ENCODE measurements around the gene GPR68. TPM values are rescaled to one million over a fixed set of nuclear protein-coding genes. Genes with fewer than 3 reads are reported as not detected.

The GPR68 gene
- polyA plus RNA-seq (2013, experiment 1 of 2), result 0.70 TPM
- polyA plus RNA-seq (2013, experiment 2 of 2), result 0.30 TPM

GRCh38 chr14:91244501-91244901 is at the start of gene GPR68:
Gene GPR68 (minus strand): TSS chr14:91244704. CDS start chr14:91235050, 9,654 bp downstream.
- WGBS, 2 experiments (ENCODE audit: insufficient coverage in 2 of 2), result 30 to 61% methylated on average over 6 to 12 of the region's 12 CpGs
- H3K27ac ChIP-seq (ENCODE audit: low read depth, low read length, severe bottlenecking), result no peak within 1 kb of the TSS
- no peaks in the 10 kb centered on the region for H3K36me3 ChIP-seq (ENCODE audit: control insufficient read depth, insufficient read depth, low read length)
- H3K9me3 ChIP-seq (ENCODE audit: control insufficient read depth, low read length), result peaks cover 7% of the 10 kb centered on the region
- H3K4me3 ChIP-seq (ENCODE audit: extremely low read depth, insufficient read depth, low read length, poor library complexity, severe bottlenecking), result no peak within 1 kb of the TSS
- peaks cover 11% of the 10 kb centered on the region for H3K4me1 ChIP-seq (ENCODE audit: control insufficient read depth, insufficient read depth, low read length, poor library complexity, severe bottlenecking)

GRCh38 chr14:91294153-91294552 is 49.6 kb upstream of the GPR68 start:
- Histone ChIP-seq H3K27ac (ENCODE audit: low read depth, low read length, severe bottlenecking) (no peak overlapping the region), H3K4me1 (ENCODE audit: control insufficient read depth, insufficient read depth, low read length, poor library complexity, severe bottlenecking) (no peaks in the 10 kb centered on the region), H3K9me3 (ENCODE audit: control insufficient read depth, low read length) (no peaks in the 10 kb centered on the region), H3K36me3 (ENCODE audit: control insufficient read depth, insufficient read depth, low read length) (no peaks in the 10 kb centered on the region), H3K4me3 (ENCODE audit: extremely low read depth, insufficient read depth, low read length, poor library complexity, severe bottlenecking) (no peak overlapping the region)
- 90% methylated on average over 7 of the region's 7 CpGs for WGBS, 2 experiments (ENCODE audit: insufficient coverage in 2 of 2)

GRCh38 chr14:91293281-91293680 is 48.8 kb upstream of the GPR68 start:
- no peak overlapping the region for H3K27ac ChIP-seq (ENCODE audit: low read depth, low read length, severe bottlenecking)
- 46 to 51% methylated on average over 5 to 12 of the region's 12 CpGs for WGBS, 2 experiments (ENCODE audit: insufficient coverage in 2 of 2)
- H3K36me3 ChIP-seq (ENCODE audit: control insufficient read depth, insufficient read depth, low read length), result no peaks in the 10 kb centered on the region
- no peaks in the 10 kb centered on the region for H3K9me3 ChIP-seq (ENCODE audit: control insufficient read depth, low read length)
- H3K4me1 ChIP-seq (ENCODE audit: control insufficient read depth, insufficient read depth, low read length, poor library complexity, severe bottlenecking), result no peaks in the 10 kb centered on the region
- H3K4me3 ChIP-seq (ENCODE audit: extremely low read depth, insufficient read depth, low read length, poor library complexity, severe bottlenecking), result no peak overlapping the region

GRCh38 chr14:91292491-91292890 is 48.0 kb upstream of the GPR68 start:
- no peaks in the 10 kb centered on the region for H3K4me1 ChIP-seq (ENCODE audit: control insufficient read depth, insufficient read depth, low read length, poor library complexity, severe bottlenecking)
- H3K4me3 ChIP-seq (ENCODE audit: extremely low read depth, insufficient read depth, low read length, poor library complexity, severe bottlenecking), result no peak overlapping the region
- 96 to 98% methylated on average over 15 of the region's 15 CpGs for WGBS, 2 experiments (ENCODE audit: insufficient coverage in 2 of 2)
- H3K9me3 ChIP-seq (ENCODE audit: control insufficient read depth, low read length), result no peaks in the 10 kb centered on the region
- no peak overlapping the region for H3K27ac ChIP-seq (ENCODE audit: low read depth, low read length, severe bottlenecking)
- H3K36me3 ChIP-seq (ENCODE audit: control insufficient read depth, insufficient read depth, low read length), result no peaks in the 10 kb centered on the region

- H3K27ac ChIP-seq (ENCODE audit: low read depth, low read length, severe bottlenecking), result no peak overlapping the region
- H3K36me3 ChIP-seq (ENCODE audit: control insufficient read depth, insufficient read depth, low read length), result no peaks in the 10 kb centered on the region
- H3K4me3 ChIP-seq (ENCODE audit: extremely low read depth, insufficient read depth, low read length, poor library complexity, severe bottlenecking), result no peak overlapping the region
- no peaks in the 10 kb centered on the region for H3K9me3 ChIP-seq (ENCODE audit: control insufficient read depth, low read length)
- WGBS, 2 experiments (ENCODE audit: insufficient coverage in 2 of 2), result 90 to 96% methylated on average over 21 of the region's 21 CpGs
- no peaks in the 10 kb centered on the region for H3K4me1 ChIP-seq (ENCODE audit: control insufficient read depth, insufficient read depth, low read length, poor library complexity, severe bottlenecking)
Observed at GRCh38 chr14:91291786-91292405, 47.4 kb upstream of the GPR68 start.

GRCh38 chr14:91290986-91291385 is 46.5 kb upstream of the GPR68 start:
- H3K4me1 ChIP-seq (ENCODE audit: control insufficient read depth, insufficient read depth, low read length, poor library complexity, severe bottlenecking), result no peaks in the 10 kb centered on the region
- WGBS, 2 experiments (ENCODE audit: insufficient coverage in 2 of 2), result 93 to 96% methylated on average over 9 of the region's 10 CpGs
- H3K27ac ChIP-seq (ENCODE audit: low read depth, low read length, severe bottlenecking), result no peak overlapping the region
- H3K36me3 ChIP-seq (ENCODE audit: control insufficient read depth, insufficient read depth, low read length), result no peaks in the 10 kb centered on the region
- no peak overlapping the region for H3K4me3 ChIP-seq (ENCODE audit: extremely low read depth, insufficient read depth, low read length, poor library complexity, severe bottlenecking)
- no peaks in the 10 kb centered on the region for H3K9me3 ChIP-seq (ENCODE audit: control insufficient read depth, low read length)

- Histone ChIP-seq H3K27ac (ENCODE audit: low read depth, low read length, severe bottlenecking) (no peak overlapping the region), H3K36me3 (ENCODE audit: control insufficient read depth, insufficient read depth, low read length) (no peaks in the 10 kb centered on the region), H3K4me3 (ENCODE audit: extremely low read depth, insufficient read depth, low read length, poor library complexity, severe bottlenecking) (no peak overlapping the region), H3K9me3 (ENCODE audit: control insufficient read depth, low read length) (no peaks in the 10 kb centered on the region), H3K4me1 (ENCODE audit: control insufficient read depth, insufficient read depth, low read length, poor library complexity, severe bottlenecking) (peaks cover 8% of the 10 kb centered on the region)
- 93 to 96% methylated on average over 2 to 3 of the region's 4 CpGs for WGBS, 2 experiments (ENCODE audit: insufficient coverage in 2 of 2)
Observed at GRCh38 chr14:91289464-91289863, 45.0 kb upstream of the GPR68 start.

GRCh38 chr14:91288876-91289275 is 44.4 kb upstream of the GPR68 start:
- no peaks in the 10 kb centered on the region for H3K36me3 ChIP-seq (ENCODE audit: control insufficient read depth, insufficient read depth, low read length)
- no peak overlapping the region for H3K27ac ChIP-seq (ENCODE audit: low read depth, low read length, severe bottlenecking)
- no peaks in the 10 kb centered on the region for H3K9me3 ChIP-seq (ENCODE audit: control insufficient read depth, low read length)
- whole genome bisulfite sequencing, 2 experiments (ENCODE audit: insufficient coverage in 2 of 2), result 89 to 95% methylated on average over 22 to 26 of the region's 28 CpGs
- peaks cover 13% of the 10 kb centered on the region for H3K4me1 ChIP-seq (ENCODE audit: control insufficient read depth, insufficient read depth, low read length, poor library complexity, severe bottlenecking)
- no peak overlapping the region for H3K4me3 ChIP-seq (ENCODE audit: extremely low read depth, insufficient read depth, low read length, poor library complexity, severe bottlenecking)

- Histone ChIP-seq H3K27ac (ENCODE audit: low read depth, low read length, severe bottlenecking) (no peak overlapping the region), H3K9me3 (ENCODE audit: control insufficient read depth, low read length) (no peaks in the 10 kb centered on the region), H3K4me1 (ENCODE audit: control insufficient read depth, insufficient read depth, low read length, poor library complexity, severe bottlenecking) (peaks cover 24% of the 10 kb centered on the region), H3K36me3 (ENCODE audit: control insufficient read depth, insufficient read depth, low read length) (no peaks in the 10 kb centered on the region), H3K4me3 (ENCODE audit: extremely low read depth, insufficient read depth, low read length, poor library complexity, severe bottlenecking) (no peak overlapping the region)
- WGBS, 2 experiments (ENCODE audit: insufficient coverage in 2 of 2), result 44 to 77% methylated on average over 2 of the region's 7 CpGs
Observed at GRCh38 chr14:91286530-91286937, 42.0 kb upstream of the GPR68 start.

GRCh38 chr14:91284791-91285548 is 40.5 kb upstream of the GPR68 start:
- Histone ChIP-seq H3K4me1 (ENCODE audit: control insufficient read depth, insufficient read depth, low read length, poor library complexity, severe bottlenecking) (peaks cover 24% of the 10 kb centered on the region), H3K36me3 (ENCODE audit: control insufficient read depth, insufficient read depth, low read length) (no peaks in the 10 kb centered on the region), H3K9me3 (ENCODE audit: control insufficient read depth, low read length) (no peaks in the 10 kb centered on the region), H3K4me3 (ENCODE audit: extremely low read depth, insufficient read depth, low read length, poor library complexity, severe bottlenecking) (no peak overlapping the region), H3K27ac (ENCODE audit: low read depth, low read length, severe bottlenecking) (no peak overlapping the region)
- 91 to 98% methylated on average over 12 to 13 of the region's 14 CpGs for WGBS, 2 experiments (ENCODE audit: insufficient coverage in 2 of 2)

Data from mesodermal cell (in vitro differentiated cells).